GM19324 (cell line): ENCODE measurements around the gene AIF1.

ENCODE experiments used
- ATAC-seq: cut with Tn5 transposase; IDR thresholded peaks from one replicate; pipeline ENCODE4 v1.9.1; 2021; ENCODE audit warnings: mild to moderate bottlenecking, moderate library complexity; ENCODE audit not compliant: unreplicated experiment, low FRiP score

The AIF1 gene

DNA sequence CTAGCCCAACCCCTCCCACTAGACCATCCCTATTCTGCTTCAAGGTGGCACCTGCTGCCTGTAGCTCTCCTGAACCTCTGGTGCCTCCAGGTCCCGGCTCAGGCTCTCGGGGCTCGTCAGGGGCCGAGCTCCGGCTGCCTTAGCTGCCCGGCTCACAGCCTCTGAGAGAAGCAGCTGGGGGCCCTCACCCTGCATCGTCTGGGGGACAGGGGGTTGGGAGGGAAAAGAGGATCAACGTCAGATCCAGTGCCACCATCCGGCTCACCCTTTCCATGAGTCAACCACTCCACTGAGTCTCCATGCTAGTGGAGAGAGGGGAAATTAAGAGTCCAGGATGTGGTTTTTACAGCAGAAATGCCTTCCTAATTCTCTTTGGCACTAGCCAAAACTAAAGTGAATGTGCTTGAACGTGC, 24.4 kb downstream of the AIF1 start:
- ATAC-seq = no peak

DNA sequence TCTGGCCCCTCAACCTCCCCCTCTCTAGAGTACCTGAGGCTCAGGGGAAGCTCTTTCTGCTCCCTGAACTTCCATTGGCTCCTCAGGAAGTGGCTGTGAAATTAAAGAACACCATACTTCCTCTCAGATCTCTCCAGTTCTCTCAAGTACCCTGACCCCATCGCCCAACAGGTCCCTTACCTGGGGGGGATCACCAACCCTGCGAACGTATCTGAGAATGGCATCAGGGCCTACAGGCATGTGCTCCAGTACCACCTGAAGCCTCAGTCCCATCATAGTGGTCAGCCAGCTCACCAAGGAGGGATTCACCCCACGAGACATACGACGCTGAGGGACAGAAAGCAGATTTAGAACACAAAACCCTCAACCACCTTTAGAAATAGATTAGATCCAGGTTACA, 25.6 kb downstream of the AIF1 start:
- no peak for ATAC-seq

DNA sequence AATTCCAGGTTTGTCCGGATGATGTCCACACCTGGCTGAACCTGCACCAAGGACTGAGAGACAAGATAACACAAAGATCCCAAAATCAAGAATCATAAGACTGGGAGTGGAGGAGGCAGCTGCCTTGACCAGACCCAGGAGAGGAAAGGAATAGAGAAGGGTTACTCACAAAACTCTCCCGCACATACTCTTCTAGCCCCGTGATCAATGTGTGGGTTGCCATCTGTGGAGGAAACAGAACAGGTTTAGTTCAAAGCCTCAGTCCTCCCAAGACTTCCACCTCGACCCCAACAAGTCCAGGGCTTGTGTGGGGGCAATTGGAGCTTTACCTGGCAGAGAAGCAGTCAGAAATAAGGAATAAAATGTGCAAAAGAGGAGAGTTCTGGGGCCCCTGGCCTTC, 26.3 kb downstream of the AIF1 start:
- ATAC-seq = no peak

DNA sequence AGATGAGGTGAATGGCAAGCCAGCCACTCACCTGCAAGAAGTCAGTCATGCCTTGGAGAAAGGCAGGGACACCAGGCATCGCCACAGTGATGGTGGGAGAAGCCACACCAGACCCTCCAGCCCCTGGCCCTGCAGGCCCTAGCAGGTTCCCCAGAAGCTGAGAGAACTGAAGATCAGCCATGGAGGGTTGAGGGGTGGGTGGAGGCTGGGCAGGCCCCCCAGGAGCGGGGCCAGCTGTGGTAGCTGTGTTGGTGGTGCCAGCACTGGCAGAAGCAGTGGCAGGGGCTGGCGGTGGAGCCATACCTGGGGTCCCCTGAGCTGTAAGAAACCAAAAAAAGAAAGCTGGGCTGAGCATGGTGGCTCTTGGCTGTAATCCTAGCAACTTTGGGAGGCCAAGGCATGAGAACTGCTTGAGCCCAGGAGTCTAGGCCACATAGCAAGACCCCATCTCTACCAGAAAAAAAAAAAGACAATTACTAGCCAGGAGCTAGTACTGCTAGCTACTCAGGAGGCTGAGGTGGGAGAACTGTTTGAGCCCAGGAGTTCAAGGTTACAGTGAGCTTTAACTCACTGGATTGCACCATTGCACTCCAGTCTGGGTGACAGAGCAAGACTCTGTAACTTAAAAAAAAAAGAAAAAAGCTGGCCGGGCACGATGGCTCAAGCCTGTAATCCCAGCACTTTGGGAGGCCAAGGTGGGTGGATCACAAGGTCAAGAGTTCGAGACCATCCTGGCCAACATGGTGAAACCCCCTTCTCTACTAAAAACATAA, 27.9 kb downstream of the AIF1 start:
- no peak for ATAC-seq

GRCh38 chr6:31643818-31644454, 28.9 kb downstream of the AIF1 start:
- ATAC-seq = no peak

GRCh38 chr6:31645325-31645724, 30.3 kb downstream of the AIF1 start:
- ATAC-seq = no peak

DNA sequence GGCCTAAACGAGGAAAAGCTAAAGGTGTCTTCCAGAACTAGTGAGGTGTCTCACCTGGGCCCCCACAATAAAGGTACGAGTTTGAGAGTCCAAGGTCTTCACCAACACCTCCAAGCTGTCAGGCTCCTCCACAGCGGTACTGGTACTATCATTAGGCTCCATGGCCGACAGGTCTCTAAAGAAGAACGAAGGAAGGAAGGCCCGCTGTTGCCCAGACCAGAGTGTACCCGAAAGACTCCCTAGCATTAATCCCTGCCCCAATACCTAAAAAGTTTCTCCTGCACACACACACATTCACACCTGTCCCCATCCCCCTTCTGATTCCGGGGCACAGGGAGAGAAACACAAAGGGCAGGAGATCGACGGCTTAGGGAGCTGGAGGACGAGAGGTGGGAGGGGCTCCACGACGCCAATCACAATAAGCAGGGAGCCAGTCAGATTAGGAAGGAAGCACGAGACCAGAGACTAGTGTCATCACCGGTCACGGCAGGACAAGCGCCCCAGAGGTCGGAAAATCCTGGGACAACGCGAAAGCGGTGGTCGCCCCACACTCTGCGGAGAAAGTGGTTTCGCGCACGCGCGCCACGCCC, 36.7 kb downstream of the AIF1 start:
- peak; percentile 25 for ATAC-seq

GRCh38 chr6:31652925-31653724, 38.1 kb downstream of the AIF1 start:
- ATAC-seq = peak; percentile 58

- ATAC-seq = no peak
Observed at GRCh38 chr6:31654574-31655348, 39.7 kb downstream of the AIF1 start.

GRCh38 chr6:31655349-31656237, 40.6 kb downstream of the AIF1 start, which contains the start of gene APOM:
TSS of gene APOM (plus strand) at chr6:31655894. CDS start at chr6:31655967, 73 bp downstream.
- no peak for ATAC-seq

GRCh38 chr6:31657406-31658157, 42.5 kb downstream of the AIF1 start:
- no peak for ATAC-seq

- ATAC-seq = no peak
Observed at GRCh38 chr6:31658158-31658688, 43.2 kb downstream of the AIF1 start.

DNA sequence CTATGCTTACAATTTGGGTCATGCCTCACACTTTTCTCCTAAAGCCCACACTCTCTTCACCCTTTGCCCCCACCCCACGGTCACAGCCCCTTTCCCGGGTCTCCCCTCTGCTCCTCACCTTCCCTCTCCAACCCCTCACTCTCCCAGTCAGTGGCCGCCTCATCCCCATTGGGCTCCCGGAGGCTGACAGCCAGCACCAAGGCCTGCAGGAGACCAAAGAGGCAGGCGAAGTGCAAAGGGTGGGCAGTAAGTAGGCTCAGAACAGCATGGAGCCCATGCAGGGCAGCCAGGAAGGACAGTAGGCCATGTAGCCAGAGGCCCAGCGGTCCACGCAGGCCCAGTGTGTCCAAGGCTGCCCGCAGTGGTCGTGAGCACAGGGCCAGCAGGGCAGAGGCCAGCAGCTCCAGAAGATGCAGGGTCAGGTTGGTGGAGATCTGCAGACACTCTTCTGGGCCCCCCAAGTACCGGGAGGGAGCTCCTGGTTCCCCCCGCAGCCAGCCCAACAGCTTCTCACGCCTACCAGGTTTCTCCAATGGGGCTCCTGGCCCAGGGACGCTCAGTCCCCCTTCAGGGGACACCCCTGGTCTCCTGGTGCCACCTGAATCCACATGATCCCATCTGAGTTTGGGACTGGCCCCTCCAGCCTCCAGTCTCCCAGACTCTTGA, 44.1 kb downstream of the AIF1 start:
- ATAC-seq = no peak

GRCh38 chr6:31659649-31660380, 44.8 kb downstream of the AIF1 start:
- ATAC-seq = peak; percentile 5

DNA sequence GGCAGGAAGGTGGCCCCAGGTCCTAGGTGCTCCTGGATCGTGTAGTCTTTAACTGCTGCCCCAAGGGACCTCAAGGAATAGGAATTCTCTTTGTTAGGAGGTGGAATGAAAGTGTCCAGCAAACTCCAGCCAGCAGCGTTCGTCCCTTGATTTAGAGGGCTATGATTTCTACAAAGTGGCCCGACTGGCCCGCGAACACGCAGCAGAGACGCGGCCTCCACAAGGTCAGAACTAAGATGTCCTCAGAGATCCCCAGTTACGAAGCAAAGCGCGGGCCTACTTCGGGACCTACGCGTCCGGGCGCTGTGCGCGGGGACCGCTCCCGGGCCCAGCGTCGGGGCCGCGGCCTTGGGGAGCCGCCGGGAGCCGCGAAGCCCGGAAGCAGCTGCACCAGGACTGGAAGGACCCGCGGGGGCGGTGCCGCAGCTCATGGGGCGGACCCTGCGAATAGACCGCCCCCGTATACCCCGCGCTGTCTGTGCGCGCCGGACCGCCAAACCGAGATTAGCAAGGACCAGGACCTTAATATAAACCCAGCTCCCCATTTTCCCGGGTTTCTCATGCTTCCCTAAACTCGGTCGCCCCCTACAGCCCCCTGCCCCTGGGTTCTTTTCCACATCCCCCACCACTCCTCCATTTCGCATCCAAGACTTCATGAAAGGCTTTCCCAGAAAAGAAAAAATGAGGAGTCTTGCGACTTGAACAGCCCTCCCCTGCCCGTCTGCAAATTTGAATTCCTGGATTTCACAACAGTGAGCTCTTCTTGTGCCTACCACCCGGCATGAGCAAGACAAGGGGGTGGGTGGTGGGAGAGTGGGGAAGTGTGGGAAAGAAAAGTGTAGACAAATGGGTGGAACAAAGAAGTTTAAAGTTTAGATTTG, 45.6 kb downstream of the AIF1 start, which contains the start of gene C6orf47:
Gene C6orf47 (minus strand): TSS at position 398 of the 881 bp plus-strand sequence. CDS start 831 bp downstream, outside the sequence.
- peak; percentile 38 for ATAC-seq
